HEK293 (cell line): ENCODE measurements around the gene LLCFC1.

Experiments
- CTCF ChIP-seq: fragments of 450-650 bp; formaldehyde crosslinking; IDR thresholded peaks from 2 replicates; pipeline ENCODE4 v1.5.1; 2016; ENCODE audit warnings: missing biosample characterization, missing genetic modification characterization
- KLF17 ChIP-seq: fragments of 450-650 bp; formaldehyde crosslinking; IDR thresholded peaks from 2 replicates; pipeline ENCODE4 v1.5.1; 2016; ENCODE audit warnings: missing biosample characterization, missing genetic modification characterization
- KLF9 ChIP-seq: fragments of 450-650 bp; formaldehyde crosslinking; IDR thresholded peaks from 2 replicates; pipeline ENCODE4 v1.5.1; 2016; ENCODE audit warnings: missing biosample characterization, missing genetic modification characterization, low read depth
- OSR2 ChIP-seq: fragments of 450-650 bp; formaldehyde crosslinking; IDR thresholded peaks from 2 replicates; pipeline ENCODE4 v1.5.1; 2016; ENCODE audit warnings: missing biosample characterization, missing genetic modification characterization
- ZNF114 ChIP-seq: fragments of 450-650 bp; formaldehyde crosslinking; IDR thresholded peaks from 2 replicates; pipeline ENCODE4 v1.5.0; 2017; ENCODE audit warnings: missing biosample characterization, missing genetic modification characterization

- TF ChIP-seq KLF9 (tag by site-specific recombination) = no peak
- no peak for TF ChIP-seq CTCF (tag by site-specific recombination)
- no peak for TF ChIP-seq OSR2 (tag by site-specific recombination)
- TF ChIP-seq ZNF114 (tag by site-specific recombination) = no peak
- no peak for TF ChIP-seq KLF17 (tag by site-specific recombination)
Observed at GRCh38 chr7:142943706-142944268, 4.5 kb downstream of the LLCFC1 start.
